Neural progenitor cell (in vitro differentiated cells): ENCODE data around the gene FADS2. TPM values are rescaled to one million over a fixed set of nuclear protein-coding genes. Genes with fewer than 3 reads are reported as not detected.

Source experiments
- DNase-seq: peaks from one replicate; pipeline ENCODE4 v3.0.0-alpha.2; 2016; ENCODE audit warnings: low spot score
- H2AFZ ChIP-seq: fragments of 200-600 bp; sonication (generic); replicated peaks from 2 replicates; pipeline ENCODE4 v1.6.1; 2016; ENCODE audit warnings: antibody characterized with exemption
- H3F3A ChIP-seq: fragments of 200-600 bp; sonication (generic); 2 replicates; pipeline ENCODE4 v1.6.1; 2016; ENCODE audit warnings: antibody characterized with exemption, low read depth
- H3K27ac ChIP-seq: fragments of 200-600 bp; sonication (generic); 2 replicates; pipeline ENCODE4 v1.5.1; 2016; ENCODE audit warnings: mild to moderate bottlenecking
- H3K27me3 ChIP-seq: fragments of 200-600 bp; sonication (generic); 2 replicates; pipeline ENCODE4 v1.6.1; 2016; ENCODE audit warnings: mild to moderate bottlenecking, moderate library complexity
- H3K36me3 ChIP-seq: fragments of 200-600 bp; sonication (generic); 2 replicates; pipeline ENCODE4 v1.5.1; 2016
- H3K4me1 ChIP-seq: fragments of 200-600 bp; sonication (generic); 2 replicates; pipeline ENCODE4 v1.6.1; 2016; ENCODE audit warnings: mixed run types
- H3K4me2 ChIP-seq: fragments of 200-600 bp; sonication (generic); 2 replicates; pipeline ENCODE4 v1.6.1; 2016
- H3K4me3 ChIP-seq: fragments of 200-600 bp; sonication (generic); 2 replicates; pipeline ENCODE4 v1.5.1; 2016
- H3K79me2 ChIP-seq: fragments of 200-600 bp; sonication (generic); 2 replicates; pipeline ENCODE4 v1.6.1; 2016; ENCODE audit warnings: low read depth
- H3K9ac ChIP-seq: fragments of 200-600 bp; sonication (generic); 2 replicates; pipeline ENCODE4 v1.6.1; 2016
- H3K9me3 ChIP-seq: fragments of 200-600 bp; sonication (generic); 2 replicates; pipeline ENCODE4 v1.5.1; 2016; ENCODE audit warnings: low read depth
- H4K20me1 ChIP-seq: fragments of 200-600 bp; sonication (generic); 2 replicates; pipeline ENCODE4 v1.6.1; 2016; ENCODE audit warnings: low read depth
- H3K27ac Mint-ChIP-seq: 3 replicates; pipeline ENCODE4 v1.8.0; 2021; ENCODE audit warnings: mixed read lengths
- H3K27me3 Mint-ChIP-seq: 2 replicates; pipeline ENCODE4 v1.8.0; 2022; ENCODE audit warnings: low read depth, mild to moderate bottlenecking, inconsistent platforms, moderate library complexity, mixed read lengths; ENCODE audit not compliant: insufficient read depth
- H3K36me3 Mint-ChIP-seq: 3 replicates; pipeline ENCODE4 v1.8.0; 2021; ENCODE audit warnings: mixed read lengths
- H3K4me1 Mint-ChIP-seq: 3 replicates; pipeline ENCODE4 v1.8.0; 2021; ENCODE audit warnings: mixed read lengths
- H3K4me3 Mint-ChIP-seq: 3 replicates; pipeline ENCODE4 v1.8.0; 2021; ENCODE audit warnings: mild to moderate bottlenecking, moderate library complexity, mixed read lengths
- H3K9me3 Mint-ChIP-seq: 3 replicates; pipeline ENCODE4 v1.8.0; 2020; ENCODE audit warnings: mixed read lengths
- EZH2 ChIP-seq: fragments of 200-600 bp; sonication (generic); IDR thresholded peaks from 2 replicates; pipeline ENCODE4 v1.6.1; 2017; ENCODE audit warnings: antibody characterized with exemption, mild to moderate bottlenecking, moderate library complexity
- EZH2phosphoT487 ChIP-seq: fragments of 200-600 bp; sonication (generic); IDR thresholded peaks from 2 replicates; pipeline ENCODE4 v1.6.1; 2017; ENCODE audit warnings: antibody characterized with exemption
- total RNA-seq: library from RNA; depleted of rRNA; stranded (reverse); fragments of >200 nt; gene quantifications from 2 replicates; pipeline ENCODE4 v1.2.3, GENCODE V29; 2015; ENCODE audit warnings: low replicate concordance
- TF ChIP-seq, protein P1 (sequence below): fragments of 200-600 bp; sonication (generic); IDR thresholded peaks from 2 replicates; pipeline ENCODE4 v1.5.1; 2017; ENCODE audit warnings: antibody characterized with exemption, mild to moderate bottlenecking

The FADS2 gene
- total RNA-seq, 1 donor from 2014 or later: 233 TPM

DNA sequence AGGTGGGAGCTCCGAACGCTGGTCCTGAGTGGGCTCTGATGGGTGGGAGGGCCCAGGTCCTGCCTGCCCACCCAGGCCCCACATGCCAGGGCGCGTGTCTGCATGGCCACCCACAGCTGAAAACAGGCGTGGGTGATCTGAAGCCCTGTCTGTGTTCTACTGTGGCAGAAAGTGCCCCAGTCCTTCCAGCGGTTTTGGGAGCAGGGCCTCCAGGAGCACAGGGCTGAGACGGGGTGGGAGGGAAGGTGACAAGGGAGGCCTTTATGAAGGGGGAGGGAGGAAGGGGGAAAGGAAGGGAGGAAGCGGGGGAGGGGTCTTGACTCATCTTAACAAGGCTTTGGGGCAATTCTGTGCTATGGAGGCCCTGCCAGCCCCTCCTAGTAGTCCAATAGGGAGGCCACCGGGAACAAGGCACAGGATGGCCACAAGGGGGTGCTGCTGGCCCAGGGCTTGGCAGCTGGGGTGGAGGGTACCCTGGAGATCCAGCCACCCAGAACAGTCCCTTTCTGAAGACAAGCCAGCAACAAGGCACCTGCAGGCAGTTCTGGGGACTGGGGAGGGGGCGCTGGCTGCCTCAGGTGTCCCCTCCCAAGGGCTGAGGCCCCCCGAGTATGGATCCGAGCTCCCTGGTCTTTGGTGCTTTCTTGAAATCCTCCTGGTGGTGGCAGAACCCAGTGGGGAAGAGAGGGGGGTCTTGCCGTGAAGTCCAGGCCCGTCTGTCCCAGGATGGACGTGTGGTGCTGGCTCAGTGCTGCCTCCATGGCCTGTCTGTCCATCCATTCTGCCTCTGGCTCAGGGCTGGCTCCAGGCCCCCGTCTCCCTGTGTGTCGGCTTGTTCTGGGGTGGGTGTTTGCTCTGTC, 69.5 kb downstream of the FADS2 start:
- peaks cover 7% of the 10 kb centered on the region for H3K27me3 ChIP-seq
- TF ChIP-seq, protein P1, sequence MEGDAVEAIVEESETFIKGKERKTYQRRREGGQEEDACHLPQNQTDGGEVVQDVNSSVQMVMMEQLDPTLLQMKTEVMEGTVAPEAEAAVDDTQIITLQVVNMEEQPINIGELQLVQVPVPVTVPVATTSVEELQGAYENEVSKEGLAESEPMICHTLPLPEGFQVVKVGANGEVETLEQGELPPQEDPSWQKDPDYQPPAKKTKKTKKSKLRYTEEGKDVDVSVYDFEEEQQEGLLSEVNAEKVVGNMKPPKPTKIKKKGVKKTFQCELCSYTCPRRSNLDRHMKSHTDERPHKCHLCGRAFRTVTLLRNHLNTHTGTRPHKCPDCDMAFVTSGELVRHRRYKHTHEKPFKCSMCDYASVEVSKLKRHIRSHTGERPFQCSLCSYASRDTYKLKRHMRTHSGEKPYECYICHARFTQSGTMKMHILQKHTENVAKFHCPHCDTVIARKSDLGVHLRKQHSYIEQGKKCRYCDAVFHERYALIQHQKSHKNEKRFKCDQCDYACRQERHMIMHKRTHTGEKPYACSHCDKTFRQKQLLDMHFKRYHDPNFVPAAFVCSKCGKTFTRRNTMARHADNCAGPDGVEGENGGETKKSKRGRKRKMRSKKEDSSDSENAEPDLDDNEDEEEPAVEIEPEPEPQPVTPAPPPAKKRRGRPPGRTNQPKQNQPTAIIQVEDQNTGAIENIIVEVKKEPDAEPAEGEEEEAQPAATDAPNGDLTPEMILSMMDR: peak; percentile 89
- no peak for TF ChIP-seq EZH2phosphoT487
- TF ChIP-seq EZH2: no peak
- H3K9me3 Mint-ChIP-seq: no peaks in the 10 kb centered on the region
- no peak overlapping the region for H3K4me2 ChIP-seq
- H3K4me3 Mint-ChIP-seq: no peak overlapping the region
- H3K27me3 Mint-ChIP-seq: peaks cover 9% of the 10 kb centered on the region
- H3K27ac Mint-ChIP-seq: no peak overlapping the region
- no peaks in the 10 kb centered on the region for H3K4me1 ChIP-seq
- H3K4me3 ChIP-seq: no peak overlapping the region
- H2AFZ ChIP-seq: no peak overlapping the region
- H4K20me1 ChIP-seq: no peaks in the 10 kb centered on the region
- H3K4me1 Mint-ChIP-seq: peaks cover 7% of the 10 kb centered on the region
- H3K36me3 Mint-ChIP-seq: no peaks in the 10 kb centered on the region
- H3K27ac ChIP-seq: no peak overlapping the region
- H3K9me3 ChIP-seq: no peaks in the 10 kb centered on the region
- no peaks in the 10 kb centered on the region for H3K79me2 ChIP-seq
- H3K9ac ChIP-seq: no peak overlapping the region
- peaks cover 4% of the 10 kb centered on the region for H3F3A ChIP-seq
- H3K36me3 ChIP-seq: no peaks in the 10 kb centered on the region
- peak; percentile 86 for DNase-seq

- H3K36me3 ChIP-seq: no peaks in the 10 kb centered on the region
- Mint-ChIP-seq H3K27ac (no peak overlapping the region), H3K36me3 (no peaks in the 10 kb centered on the region), H3K27me3 (peaks cover 9% of the 10 kb centered on the region), H3K4me3 (no peak overlapping the region), H3K9me3 (no peaks in the 10 kb centered on the region), H3K4me1 (peaks cover 7% of the 10 kb centered on the region)
- H3K27ac ChIP-seq: no peak overlapping the region
- no peak overlapping the region for H3K9ac ChIP-seq
- no peak for TF ChIP-seq EZH2
- TF ChIP-seq EZH2phosphoT487: no peak
- TF ChIP-seq, protein P1: no peak
- DNase-seq: no peak
- H3K27me3 ChIP-seq: peaks cover 1% of the 10 kb centered on the region
- H2AFZ ChIP-seq: no peak overlapping the region
- no peak overlapping the region for H3K4me3 ChIP-seq
- no peaks in the 10 kb centered on the region for H3F3A ChIP-seq
- H3K4me2 ChIP-seq: no peak overlapping the region
- H3K4me1 ChIP-seq: no peaks in the 10 kb centered on the region
- no peaks in the 10 kb centered on the region for H3K79me2 ChIP-seq
- H3K9me3 ChIP-seq: no peaks in the 10 kb centered on the region
- H4K20me1 ChIP-seq: no peaks in the 10 kb centered on the region
Observed at GRCh38 chr11:61898247-61898582, 70.1 kb downstream of the FADS2 start.

DNA sequence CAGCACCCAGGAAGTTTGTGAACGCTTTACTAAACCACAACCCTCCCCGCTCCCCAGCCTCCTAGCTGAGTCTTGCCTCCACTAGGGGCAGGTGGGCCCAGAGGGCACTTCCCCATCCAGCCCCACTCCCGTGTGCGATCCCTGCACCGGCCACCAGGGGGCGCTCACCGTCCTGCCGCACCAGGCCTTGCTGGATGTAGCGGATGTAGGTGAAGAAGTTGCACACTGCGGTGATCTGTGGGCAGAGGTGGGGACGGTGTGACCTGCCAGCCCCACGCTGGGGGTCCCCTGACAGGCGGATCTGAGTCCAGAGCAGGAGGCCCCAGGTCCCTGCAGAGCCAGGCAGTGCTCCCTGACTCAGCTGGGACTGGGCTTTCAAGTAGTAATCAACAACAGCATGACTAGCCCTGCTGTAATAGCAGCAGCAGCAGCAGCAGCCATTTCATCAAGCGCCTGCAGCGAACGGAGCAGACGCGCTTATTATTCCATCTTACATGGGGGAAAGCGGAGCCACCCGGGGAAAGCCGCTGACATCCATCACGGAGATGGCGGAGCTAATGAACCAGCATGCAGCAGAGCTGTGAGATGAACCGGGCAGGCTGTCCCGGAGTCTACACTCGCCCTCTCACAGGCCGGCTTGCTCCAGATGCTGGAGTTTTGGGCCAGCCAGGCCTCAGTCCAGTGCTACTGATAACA, 71.2 kb downstream of the FADS2 start:
- Histone ChIP-seq H3K4me2 (no peak overlapping the region), H3K4me1 (peaks cover 3% of the 10 kb centered on the region), H3K79me2 (no peaks in the 10 kb centered on the region), H3K4me3 (no peak overlapping the region), H3K27ac (no peak overlapping the region), H3K9ac (no peak overlapping the region), H2AFZ (no peak overlapping the region), H3K36me3 (no peaks in the 10 kb centered on the region), H3K9me3 (no peaks in the 10 kb centered on the region), H3F3A (no peaks in the 10 kb centered on the region), H3K27me3 (no peaks in the 10 kb centered on the region), H4K20me1 (no peaks in the 10 kb centered on the region)
- Mint-ChIP-seq H3K4me1 (peaks cover 7% of the 10 kb centered on the region), H3K27ac (peak overlapping the region; percentile 85), H3K9me3 (no peaks in the 10 kb centered on the region), H3K36me3 (no peaks in the 10 kb centered on the region), H3K27me3 (peaks cover 11% of the 10 kb centered on the region), H3K4me3 (no peak overlapping the region)
- peak; percentile 86 for DNase-seq
- TF ChIP-seq EZH2: no peak
- TF ChIP-seq, protein P1: peak; percentile 99
- TF ChIP-seq EZH2phosphoT487: no peak
